ENCODE measurements around the gene SAV1. TPM values are rescaled to one million over a fixed set of nuclear protein-coding genes. Genes with fewer than 3 reads are reported as not detected.
"Not testable (repeated sequence)": the region's sequence is repeated elsewhere in the genome, so short reads cannot be mapped to it uniquely, and the experiment has no call there.

The SAV1 gene
- total RNA-seq, 2 donors from 2014 or later: 25.4 to 29.7 TPM

DNA sequence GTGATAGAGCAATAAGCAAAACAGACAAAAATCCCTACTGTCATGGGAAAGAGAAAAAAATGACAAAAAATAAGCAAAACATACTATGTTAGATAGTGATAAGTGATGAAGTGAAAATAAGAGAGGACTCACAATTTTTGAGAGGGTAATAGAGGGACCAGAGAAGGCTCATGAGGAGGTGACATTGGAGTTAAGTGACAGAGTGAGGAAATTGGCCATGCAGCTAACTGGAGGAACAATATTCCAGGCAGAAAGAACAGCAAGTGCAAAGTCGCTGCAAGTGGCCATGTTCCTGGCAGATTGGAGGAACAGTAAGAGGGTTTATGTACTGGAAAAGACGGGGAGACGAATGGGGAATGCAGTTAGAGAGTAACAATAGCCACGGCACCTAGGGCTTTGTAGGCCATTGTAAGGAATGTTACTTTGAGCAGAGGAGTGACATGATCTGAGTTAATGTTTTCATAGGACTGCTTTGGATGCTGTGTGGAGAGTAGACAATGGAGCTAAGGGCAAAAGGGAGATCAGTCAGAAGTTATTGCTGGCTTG is 1.4 kb upstream of the SAV1 start:
- H3K27ac ChIP-seq: peak overlapping the region in 1 of 2 donors; percentile 97
- H3K27me3 ChIP-seq: no peaks in the 10 kb centered on the region
- peaks cover 0 to 25% of the 10 kb centered on the region in 2 donors for H3K4me1 ChIP-seq
- no peaks in the 10 kb centered on the region for H3K9me3 ChIP-seq
- TF ChIP-seq, protein P1, sequence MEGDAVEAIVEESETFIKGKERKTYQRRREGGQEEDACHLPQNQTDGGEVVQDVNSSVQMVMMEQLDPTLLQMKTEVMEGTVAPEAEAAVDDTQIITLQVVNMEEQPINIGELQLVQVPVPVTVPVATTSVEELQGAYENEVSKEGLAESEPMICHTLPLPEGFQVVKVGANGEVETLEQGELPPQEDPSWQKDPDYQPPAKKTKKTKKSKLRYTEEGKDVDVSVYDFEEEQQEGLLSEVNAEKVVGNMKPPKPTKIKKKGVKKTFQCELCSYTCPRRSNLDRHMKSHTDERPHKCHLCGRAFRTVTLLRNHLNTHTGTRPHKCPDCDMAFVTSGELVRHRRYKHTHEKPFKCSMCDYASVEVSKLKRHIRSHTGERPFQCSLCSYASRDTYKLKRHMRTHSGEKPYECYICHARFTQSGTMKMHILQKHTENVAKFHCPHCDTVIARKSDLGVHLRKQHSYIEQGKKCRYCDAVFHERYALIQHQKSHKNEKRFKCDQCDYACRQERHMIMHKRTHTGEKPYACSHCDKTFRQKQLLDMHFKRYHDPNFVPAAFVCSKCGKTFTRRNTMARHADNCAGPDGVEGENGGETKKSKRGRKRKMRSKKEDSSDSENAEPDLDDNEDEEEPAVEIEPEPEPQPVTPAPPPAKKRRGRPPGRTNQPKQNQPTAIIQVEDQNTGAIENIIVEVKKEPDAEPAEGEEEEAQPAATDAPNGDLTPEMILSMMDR (IDR thresholded peaks at IDR 0.05): no peak
- H3K36me3 ChIP-seq: no peaks in the 10 kb centered on the region
- no peak for DNase-seq (ENCODE audit: low spot score)
- no peak overlapping the region for H3K4me3 ChIP-seq

DNA sequence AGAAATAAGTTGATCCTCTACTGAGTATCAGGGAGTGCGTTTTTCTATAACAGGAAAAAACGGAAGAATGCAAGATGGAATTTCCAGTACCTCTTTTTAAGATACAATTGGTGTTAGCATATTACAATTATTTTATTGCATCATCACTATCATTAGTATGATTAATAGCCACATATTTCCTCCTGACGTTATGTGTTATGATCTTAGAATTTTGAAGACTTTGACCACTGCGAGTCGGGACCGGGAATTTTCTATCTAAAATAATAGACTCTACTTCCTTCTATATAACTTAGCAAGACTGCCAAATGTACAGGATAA is 679 bp upstream of the SAV1 start:
- H3K4me1 ChIP-seq: peaks cover 0 to 25% of the 10 kb centered on the region in 2 donors
- no peaks in the 10 kb centered on the region for H3K36me3 ChIP-seq
- H3K27ac ChIP-seq: peak overlapping the region; percentile 94 to 97
- H3K27me3 ChIP-seq: no peaks in the 10 kb centered on the region
- DNase-seq (ENCODE audit: low spot score): no peak
- TF ChIP-seq, protein P1 (IDR thresholded peaks at IDR 0.05): no peak
- peak overlapping the region; percentile 68 to 78 for H3K4me3 ChIP-seq
- H3K9me3 ChIP-seq: no peaks in the 10 kb centered on the region

DNA sequence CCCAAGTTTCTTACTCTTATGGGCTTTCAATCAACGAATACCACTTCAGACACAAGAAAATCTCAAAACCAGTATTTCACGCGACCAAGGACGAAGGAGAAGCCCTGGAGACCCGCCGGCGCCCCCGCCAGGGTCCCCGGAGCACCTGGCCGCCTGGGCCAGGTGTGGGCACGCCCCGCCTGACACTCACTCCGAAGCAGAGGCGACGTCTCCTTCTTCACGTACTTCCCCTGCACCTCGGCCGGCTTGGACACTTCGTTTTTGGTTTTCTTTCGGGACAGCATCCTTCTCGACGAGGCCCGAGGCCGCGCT is 466 bp downstream of the SAV1 start:
- Histone ChIP-seq H3K36me3 (no peaks in the 10 kb centered on the region), H3K27me3 (no peaks in the 10 kb centered on the region), H3K27ac (peak overlapping the region; percentile 94 to 97), H3K9me3 (no peaks in the 10 kb centered on the region), H3K4me3 (peak overlapping the region; percentile 68 to 78), H3K4me1 (peaks cover 0 to 25% of the 10 kb centered on the region in 2 donors)
- no peak for DNase-seq (ENCODE audit: low spot score)
- TF ChIP-seq, protein P1 (IDR thresholded peaks at IDR 0.05): no peak

DNA sequence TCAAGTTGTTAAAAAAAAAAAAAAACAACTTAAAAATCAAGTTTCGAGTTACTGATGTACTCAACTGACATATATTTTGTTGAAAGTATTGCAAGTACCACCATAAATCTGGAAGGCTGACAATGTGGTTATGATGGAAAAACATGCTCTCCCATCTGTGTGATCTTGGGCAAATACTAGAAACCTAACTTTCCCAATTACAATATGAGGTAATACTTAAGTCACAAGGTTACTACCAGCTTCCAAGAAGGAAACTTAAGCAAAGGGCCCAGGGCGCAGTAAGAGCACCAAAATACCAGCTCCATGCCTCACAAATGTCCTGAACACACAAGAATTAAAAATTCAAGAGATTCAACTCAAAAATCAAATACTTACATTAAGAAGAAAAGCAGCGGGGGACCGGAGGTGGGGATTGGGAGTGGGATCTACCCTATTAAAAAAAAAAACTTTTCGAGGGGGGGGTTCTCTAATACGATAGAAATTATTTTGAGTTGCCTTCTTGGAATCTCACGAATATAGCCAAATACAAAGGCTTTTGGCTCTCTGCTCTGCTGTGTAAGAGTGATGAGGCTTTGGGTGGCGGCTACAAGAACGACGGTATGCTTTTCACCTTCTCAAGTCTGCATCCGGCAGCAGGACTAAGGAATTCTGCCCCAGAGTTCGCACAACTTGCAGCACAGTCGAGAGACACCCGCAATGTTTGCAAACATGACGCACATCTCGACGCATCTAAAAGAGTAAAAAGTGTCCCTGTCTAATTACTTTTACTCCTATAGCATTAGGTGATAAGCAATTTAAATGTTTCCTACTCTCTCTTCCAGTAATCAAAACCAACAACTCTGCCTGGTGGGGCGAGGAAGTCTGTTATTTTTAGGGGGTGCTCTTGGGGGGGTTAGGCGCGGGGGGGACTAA is 1.1 kb downstream of the SAV1 start:
- Histone ChIP-seq H3K36me3 (no peaks in the 10 kb centered on the region), H3K4me1 (peaks cover 0 to 25% of the 10 kb centered on the region in 2 donors), H3K27ac (peak overlapping the region; percentile 94 to 97), H3K4me3 (peak overlapping the region; percentile 68 to 78), H3K27me3 (no peaks in the 10 kb centered on the region), H3K9me3 (no peaks in the 10 kb centered on the region)
- TF ChIP-seq, protein P1 (IDR thresholded peaks at IDR 0.05): no peak
- peak; percentile 68 for DNase-seq (ENCODE audit: low spot score)

DNA sequence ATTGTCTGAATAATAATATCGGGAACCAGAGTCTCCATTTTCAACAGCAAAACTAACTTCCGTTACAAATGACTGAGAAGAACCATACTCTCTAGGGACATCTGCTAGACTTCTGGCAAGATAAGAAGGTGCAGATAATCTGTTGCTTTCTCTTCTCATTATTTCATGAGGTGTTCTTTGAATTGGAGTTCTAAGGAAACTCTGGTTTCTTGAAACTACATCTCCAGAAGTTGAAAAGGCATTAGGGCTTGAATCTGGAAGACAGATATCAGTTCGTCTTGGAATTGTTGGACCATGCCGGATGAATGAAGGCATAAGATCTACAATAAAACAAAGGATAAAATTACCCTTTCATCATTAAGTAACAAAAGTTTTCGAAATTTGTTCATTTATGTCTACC is 2.8 kb downstream of the SAV1 start:
- not testable (repeated sequence) for H3K27ac ChIP-seq; H3K4me3 ChIP-seq; DNase-seq (ENCODE audit: low spot score)

DNA sequence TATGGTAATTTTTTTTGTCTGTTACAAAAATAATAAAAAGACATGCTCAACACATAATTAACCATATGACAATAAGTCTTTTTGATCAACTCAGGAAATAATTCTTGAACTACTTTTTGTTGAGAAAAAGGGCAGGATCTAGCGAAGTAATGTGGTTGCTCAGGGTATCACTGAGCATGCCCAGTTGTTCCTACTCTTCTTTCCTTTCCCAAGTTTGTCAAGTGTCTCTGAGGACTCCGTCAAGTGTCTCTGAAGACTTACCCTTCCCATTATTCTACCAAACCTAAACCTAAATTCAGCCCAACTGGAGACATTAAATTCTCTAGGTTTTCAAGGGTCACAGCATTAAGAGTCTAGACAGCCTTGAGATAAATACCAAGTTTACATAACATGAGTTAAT is 3.5 kb downstream of the SAV1 start:
- H3K9me3 ChIP-seq; H3K36me3 ChIP-seq; H3K4me3 ChIP-seq; H3K27ac ChIP-seq; H3K27me3 ChIP-seq; DNase-seq (ENCODE audit: low spot score): not testable (repeated sequence)
- H3K4me1 ChIP-seq: peaks cover 0 to 32% of the 10 kb centered on the region in 2 donors

More for the DNA sequence above, 2.8 kb downstream of the SAV1 start:
- not testable (repeated sequence) for H3K9me3 ChIP-seq, H3K36me3 ChIP-seq, H3K27me3 ChIP-seq
- peaks cover 0 to 25% of the 10 kb centered on the region in 2 donors for H3K4me1 ChIP-seq
